Measurements from ENCODE around the gene URAD.

GRCh38 chr13:27964741-27965323 lies 23.7 kb downstream of the URAD start:
- TF ChIP-seq CTCF (conservative IDR thresholded peaks at IDR 0.05; ENCODE audit: low read length) (no peak), EZH2phosphoT487 (IDR thresholded peaks at IDR 0.05; ENCODE audit: borderline replicate concordance) (no peak)

Measured in Loucy (cell line).